ENCODE results near the gene CDK19. TPM values are rescaled to one million over a fixed set of nuclear protein-coding genes. Genes with fewer than 3 reads are reported as not detected.

Gene CDK19
- total and polyA plus RNA-seq, 2 of the 13 experiments (the other 11 are each of a cell fraction or from before 2014, with no cell fraction given): 13.4 to 27.0 TPM

DNA sequence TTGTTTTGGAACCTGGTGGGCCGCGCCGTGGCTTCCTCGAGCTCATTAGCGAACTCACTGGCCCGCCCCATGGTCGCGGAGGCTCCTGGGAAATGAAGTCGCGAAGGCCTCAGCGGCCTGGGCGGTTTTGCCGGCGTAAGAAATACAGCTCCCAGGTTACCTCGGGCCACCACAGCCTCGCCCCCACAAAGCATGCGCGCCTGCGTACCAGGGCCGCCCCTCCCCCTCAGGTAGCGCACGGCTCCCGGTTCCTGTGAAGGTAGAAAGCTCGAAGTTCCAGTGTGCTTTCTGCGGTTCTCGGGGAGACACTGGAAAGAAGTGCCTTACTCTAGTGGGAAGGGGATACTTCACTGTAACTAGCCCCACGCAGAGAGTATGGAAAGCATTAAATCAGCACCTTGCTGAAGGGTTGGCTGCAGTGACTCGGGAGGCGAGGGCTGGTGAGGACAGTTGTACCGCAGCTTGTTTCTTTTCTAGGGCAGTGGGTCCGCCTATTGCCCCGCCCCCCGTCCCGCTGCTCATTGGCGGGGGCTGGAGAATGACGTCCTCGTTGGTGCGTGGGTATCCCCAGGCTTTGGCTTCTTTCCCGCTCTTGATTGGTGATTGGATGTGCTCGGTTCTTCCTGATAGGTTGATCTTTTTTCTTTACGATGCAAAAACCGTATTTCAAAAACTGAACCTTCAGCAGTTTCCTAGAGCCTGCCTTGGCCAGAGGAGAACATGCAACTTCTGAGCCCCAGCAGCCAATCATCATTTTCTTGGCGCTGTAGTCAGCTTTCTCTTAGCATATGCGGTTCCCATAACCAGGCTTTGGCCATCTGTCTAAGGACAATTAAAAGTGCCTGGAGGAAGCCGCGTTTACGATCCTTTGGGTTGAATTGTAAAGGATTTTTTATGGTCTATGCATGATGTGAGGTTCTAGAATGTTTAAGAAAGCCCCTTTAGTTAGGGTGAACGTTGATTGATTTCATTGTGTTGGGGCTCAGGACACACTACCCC lies at the start of gene CDK19 (continued):
- TF ChIP-seq TBX2 (CRISPR knock-in tag; IDR thresholded peaks at IDR 0.05; ENCODE audit: borderline replicate concordance): peak; percentile 59; the same call in 1 of the 2 replicates
- TF ChIP-seq SP5 (CRISPR knock-in tag; IDR thresholded peaks at IDR 0.05; ENCODE audit: borderline replicate concordance, low read depth): peak; percentile 44
- peak; percentile 78; the same call in 1 of the 2 replicates for TF ChIP-seq IRF2 (CRISPR knock-in tag; IDR thresholded peaks at IDR 0.05)
- peak; percentile 49 for TF ChIP-seq HNF1A (IDR thresholded peaks at IDR 0.05; ENCODE audit: low read depth)
- TF ChIP-seq HNF1A (CRISPR knock-in tag; IDR thresholded peaks at IDR 0.05; ENCODE audit: borderline replicate concordance): peak; percentile 58; the same call in 1 of the 2 replicates
- TF ChIP-seq PTBP1 (IDR thresholded peaks at IDR 0.05; ENCODE audit: low read depth, low read length, poor library complexity, severe bottlenecking): no peak
- no peak for TF ChIP-seq TIGD3 (CRISPR knock-in tag; IDR thresholded peaks at IDR 0.05; ENCODE audit: borderline replicate concordance)
- peak; percentile 90 for TF ChIP-seq ZFX (CRISPR knock-in tag; IDR thresholded peaks at IDR 0.05; ENCODE audit: low read depth)
- 0 out of 2 replicates have a peak, but pooled peaks have one; percentile 67 for TF ChIP-seq CC2D1A (CRISPR knock-in tag; IDR thresholded peaks at IDR 0.05)
- TF ChIP-seq, protein P1, sequence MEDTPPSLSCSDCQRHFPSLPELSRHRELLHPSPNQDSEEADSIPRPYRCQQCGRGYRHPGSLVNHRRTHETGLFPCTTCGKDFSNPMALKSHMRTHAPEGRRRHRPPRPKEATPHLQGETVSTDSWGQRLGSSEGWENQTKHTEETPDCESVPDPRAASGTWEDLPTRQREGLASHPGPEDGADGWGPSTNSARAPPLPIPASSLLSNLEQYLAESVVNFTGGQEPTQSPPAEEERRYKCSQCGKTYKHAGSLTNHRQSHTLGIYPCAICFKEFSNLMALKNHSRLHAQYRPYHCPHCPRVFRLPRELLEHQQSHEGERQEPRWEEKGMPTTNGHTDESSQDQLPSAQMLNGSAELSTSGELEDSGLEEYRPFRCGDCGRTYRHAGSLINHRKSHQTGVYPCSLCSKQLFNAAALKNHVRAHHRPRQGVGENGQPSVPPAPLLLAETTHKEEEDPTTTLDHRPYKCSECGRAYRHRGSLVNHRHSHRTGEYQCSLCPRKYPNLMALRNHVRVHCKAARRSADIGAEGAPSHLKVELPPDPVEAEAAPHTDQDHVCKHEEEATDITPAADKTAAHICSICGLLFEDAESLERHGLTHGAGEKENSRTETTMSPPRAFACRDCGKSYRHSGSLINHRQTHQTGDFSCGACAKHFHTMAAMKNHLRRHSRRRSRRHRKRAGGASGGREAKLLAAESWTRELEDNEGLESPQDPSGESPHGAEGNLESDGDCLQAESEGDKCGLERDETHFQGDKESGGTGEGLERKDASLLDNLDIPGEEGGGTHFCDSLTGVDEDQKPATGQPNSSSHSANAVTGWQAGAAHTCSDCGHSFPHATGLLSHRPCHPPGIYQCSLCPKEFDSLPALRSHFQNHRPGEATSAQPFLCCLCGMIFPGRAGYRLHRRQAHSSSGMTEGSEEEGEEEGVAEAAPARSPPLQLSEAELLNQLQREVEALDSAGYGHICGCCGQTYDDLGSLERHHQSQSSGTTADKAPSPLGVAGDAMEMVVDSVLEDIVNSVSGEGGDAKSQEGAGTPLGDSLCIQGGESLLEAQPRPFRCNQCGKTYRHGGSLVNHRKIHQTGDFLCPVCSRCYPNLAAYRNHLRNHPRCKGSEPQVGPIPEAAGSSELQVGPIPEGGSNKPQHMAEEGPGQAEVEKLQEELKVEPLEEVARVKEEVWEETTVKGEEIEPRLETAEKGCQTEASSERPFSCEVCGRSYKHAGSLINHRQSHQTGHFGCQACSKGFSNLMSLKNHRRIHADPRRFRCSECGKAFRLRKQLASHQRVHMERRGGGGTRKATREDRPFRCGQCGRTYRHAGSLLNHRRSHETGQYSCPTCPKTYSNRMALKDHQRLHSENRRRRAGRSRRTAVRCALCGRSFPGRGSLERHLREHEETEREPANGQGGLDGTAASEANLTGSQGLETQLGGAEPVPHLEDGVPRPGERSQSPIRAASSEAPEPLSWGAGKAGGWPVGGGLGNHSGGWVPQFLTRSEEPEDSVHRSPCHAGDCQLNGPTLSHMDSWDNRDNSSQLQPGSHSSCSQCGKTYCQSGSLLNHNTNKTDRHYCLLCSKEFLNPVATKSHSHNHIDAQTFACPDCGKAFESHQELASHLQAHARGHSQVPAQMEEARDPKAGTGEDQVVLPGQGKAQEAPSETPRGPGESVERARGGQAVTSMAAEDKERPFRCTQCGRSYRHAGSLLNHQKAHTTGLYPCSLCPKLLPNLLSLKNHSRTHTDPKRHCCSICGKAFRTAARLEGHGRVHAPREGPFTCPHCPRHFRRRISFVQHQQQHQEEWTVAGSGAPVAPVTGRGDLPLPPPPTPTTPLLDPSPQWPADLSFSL (CRISPR knock-in tag; IDR thresholded peaks at IDR 0.05): no peak
- TF ChIP-seq TFDP1 (CRISPR knock-in tag; IDR thresholded peaks at IDR 0.05; ENCODE audit: borderline replicate concordance): peak; percentile 64; the same call in 1 of the 2 replicates
- peak; percentile 92 for TF ChIP-seq ZNF350 (CRISPR knock-in tag; IDR thresholded peaks at IDR 0.05; ENCODE audit: borderline replicate concordance, low read depth)
- no peak for TF ChIP-seq ZFP36 (IDR thresholded peaks at IDR 0.05; ENCODE audit: borderline replicate concordance, low read depth, low read length, partially characterized antibody)
- no peak for TF ChIP-seq DNMT1 (CRISPR knock-in tag; IDR thresholded peaks at IDR 0.05)

All from HepG2 (cell line).